Activated CD4-positive, alpha-beta memory T cell treated with anti-CD3 and anti-CD28 coated beads for 36 hours (primary cell): ENCODE results near the gene WNT3A. TPM values are rescaled to one million over a fixed set of nuclear protein-coding genes. Genes with fewer than 3 reads are reported as not detected.

Experiments
- CTCF ChIA-PET: fragments of 350-600 bp; sonication (Branson Sonifier 250); formaldehyde crosslinking; loops from one replicate; lab custom pipeline; 2021; ENCODE audit warnings: antibody characterized with exemption, inconsistent platforms; lab: Charles Lee
- POLR2A ChIA-PET: fragments of 350-600 bp; sonication (Branson Sonifier 250); formaldehyde crosslinking; loops from one replicate; lab custom pipeline; 2021; ENCODE audit warnings: antibody characterized with exemption; lab: Charles Lee
- DNase-seq: peaks from one replicate; pipeline ENCODE4 v3.0.0-alpha.2; 2020
- H3K27ac Mint-ChIP-seq: one replicate; pipeline ENCODE4 v1.8.0; 2021; ENCODE audit warnings: mixed read lengths
- H3K27me3 Mint-ChIP-seq: one replicate; pipeline ENCODE4 v1.8.0; 2021; ENCODE audit warnings: mixed read lengths
- H3K36me3 Mint-ChIP-seq: one replicate; pipeline ENCODE4 v1.8.0; 2021; ENCODE audit warnings: mixed read lengths
- H3K4me1 Mint-ChIP-seq: one replicate; pipeline ENCODE4 v1.8.0; 2021; ENCODE audit warnings: low read depth, mixed read lengths
- H3K4me3 Mint-ChIP-seq: one replicate; pipeline ENCODE4 v1.8.0; 2021; ENCODE audit warnings: mild to moderate bottlenecking, mixed read lengths
- H3K9me3 Mint-ChIP-seq: one replicate; pipeline ENCODE4 v1.8.0; 2021; ENCODE audit warnings: mixed read lengths
- intact Hi-C: fragments of 100-400 bp; cut with micrococcal nuclease; formaldehyde crosslinking; loops from one replicate; pipeline ENCODE4 v1.15.1; 2023
- total RNA-seq, 2 experiments: library from RNA; stranded (reverse); gene quantifications; one replicate each; pipeline ENCODE4 v1.2.3, GENCODE V29; 2021

Gene WNT3A
- total RNA-seq, 2 experiments from 2014 or later: not detected

- POLR2A ChIA-PET: no interaction called here
- Mint-ChIP-seq H3K27ac (no peak overlapping the region), H3K36me3 (no peaks in the 10 kb centered on the region), H3K4me3 (no peak overlapping the region), H3K9me3 (no peaks in the 10 kb centered on the region), H3K27me3 (peaks cover 50% of the 10 kb centered on the region), H3K4me1 (peaks cover 13% of the 10 kb centered on the region)
- DNase-seq: peak; percentile 9
- intact Hi-C loops: no loop called here
- CTCF ChIA-PET: no interaction called here
Observed at GRCh38 chr1:228008391-228009115, 1.8 kb downstream of the WNT3A start.

- Mint-ChIP-seq H3K27me3 (peaks cover 44% of the 10 kb centered on the region), H3K4me3 (no peak overlapping the region), H3K36me3 (no peaks in the 10 kb centered on the region), H3K4me1 (peaks cover 13% of the 10 kb centered on the region), H3K9me3 (no peaks in the 10 kb centered on the region), H3K27ac (no peak overlapping the region)
- ChIA-PET POLR2A (no interaction called here), CTCF (no interaction called here)
- no peak for DNase-seq
- intact Hi-C loops: no loop called here
Observed at GRCh38 chr1:228009116-228009827, 2.5 kb downstream of the WNT3A start.

- no peaks in the 10 kb centered on the region for H3K36me3 Mint-ChIP-seq
- intact Hi-C loops: no loop called here
- ChIA-PET POLR2A (no interaction called here), CTCF (no interaction called here)
- peaks cover 13% of the 10 kb centered on the region for H3K4me1 Mint-ChIP-seq
- peaks cover 37% of the 10 kb centered on the region for H3K27me3 Mint-ChIP-seq
- H3K9me3 Mint-ChIP-seq: no peaks in the 10 kb centered on the region
- DNase-seq: no peak
- H3K27ac Mint-ChIP-seq: no peak overlapping the region
- no peak overlapping the region for H3K4me3 Mint-ChIP-seq
Observed at GRCh38 chr1:228009828-228010775, 3.3 kb downstream of the WNT3A start.

GRCh38 chr1:228010921-228011320 is 4.1 kb downstream of the WNT3A start:
- Mint-ChIP-seq H3K27ac (no peak overlapping the region), H3K27me3 (peaks cover 29% of the 10 kb centered on the region), H3K4me3 (no peak overlapping the region), H3K9me3 (no peaks in the 10 kb centered on the region), H3K36me3 (no peaks in the 10 kb centered on the region), H3K4me1 (peaks cover 13% of the 10 kb centered on the region)
- ChIA-PET CTCF (no interaction called here), POLR2A (no interaction called here)
- intact Hi-C loops: no loop called here
- no peak for DNase-seq

GRCh38 chr1:228011721-228012311 is 5.0 kb downstream of the WNT3A start:
- ChIA-PET CTCF (interaction anchor here (0.7 kb wide), 1 partner anchor 231 kb away, joined by 3 read pairs; no protein-coding TSS in a partner anchor), POLR2A (no interaction called here)
- Mint-ChIP-seq H3K9me3 (no peaks in the 10 kb centered on the region), H3K36me3 (no peaks in the 10 kb centered on the region), H3K4me1 (peaks cover 13% of the 10 kb centered on the region), H3K4me3 (no peak overlapping the region), H3K27ac (no peak overlapping the region), H3K27me3 (peaks cover 24% of the 10 kb centered on the region)
- DNase-seq: peak; percentile 6
- intact Hi-C loops: no loop called here

GRCh38 chr1:228012555-228012954 is 5.8 kb downstream of the WNT3A start:
- intact Hi-C loops: no loop called here
- POLR2A ChIA-PET: no interaction called here
- CTCF ChIA-PET: interaction anchor here (0.7 kb wide), 1 partner anchor 230 kb away, joined by 3 read pairs; no protein-coding TSS in a partner anchor
- Mint-ChIP-seq H3K36me3 (no peaks in the 10 kb centered on the region), H3K27me3 (peaks cover 21% of the 10 kb centered on the region), H3K4me1 (peaks cover 10% of the 10 kb centered on the region), H3K27ac (no peak overlapping the region), H3K4me3 (no peak overlapping the region), H3K9me3 (no peaks in the 10 kb centered on the region)
- peak; percentile 2 for DNase-seq

- peaks cover 15% of the 10 kb centered on the region for H3K27me3 Mint-ChIP-seq
- intact Hi-C loops: no loop called here
- no peak overlapping the region for H3K27ac Mint-ChIP-seq
Observed at GRCh38 chr1:228013131-228013934, 6.5 kb downstream of the WNT3A start.

GRCh38 chr1:228013935-228014930 is 7.4 kb downstream of the WNT3A start:
- POLR2A ChIA-PET: no interaction called here
- peaks cover 5% of the 10 kb centered on the region for H3K4me1 Mint-ChIP-seq
- peak; percentile 3 for DNase-seq
- H3K36me3 Mint-ChIP-seq: no peaks in the 10 kb centered on the region
- intact Hi-C loops: no loop called here
- CTCF ChIA-PET: no interaction called here
- no peak overlapping the region for H3K4me3 Mint-ChIP-seq
- no peaks in the 10 kb centered on the region for H3K9me3 Mint-ChIP-seq
- no peak overlapping the region for H3K27ac Mint-ChIP-seq
- H3K27me3 Mint-ChIP-seq: peaks cover 9% of the 10 kb centered on the region

More at GRCh38 chr1:228013131-228013934, 6.5 kb downstream of the WNT3A start:
- Mint-ChIP-seq H3K9me3 (no peaks in the 10 kb centered on the region), H3K36me3 (no peaks in the 10 kb centered on the region), H3K4me1 (peaks cover 10% of the 10 kb centered on the region), H3K4me3 (no peak overlapping the region)
- peak; percentile 6 for DNase-seq
- POLR2A ChIA-PET: no interaction called here
- CTCF ChIA-PET: no interaction called here

GRCh38 chr1:228015276-228016180 is 8.7 kb downstream of the WNT3A start:
- H3K9me3 Mint-ChIP-seq: no peaks in the 10 kb centered on the region
- no peaks in the 10 kb centered on the region for H3K4me1 Mint-ChIP-seq
- H3K4me3 Mint-ChIP-seq: no peak overlapping the region
- H3K27me3 Mint-ChIP-seq: peaks cover 2% of the 10 kb centered on the region
- CTCF ChIA-PET: no interaction called here
- H3K36me3 Mint-ChIP-seq: no peaks in the 10 kb centered on the region
- no peak overlapping the region for H3K27ac Mint-ChIP-seq
- peak; percentile 5 for DNase-seq
- POLR2A ChIA-PET: no interaction called here
- intact Hi-C loops: no loop called here

GRCh38 chr1:228016181-228016510 is 9.3 kb downstream of the WNT3A start:
- Mint-ChIP-seq H3K4me3 (no peak overlapping the region), H3K9me3 (no peaks in the 10 kb centered on the region), H3K4me1 (no peaks in the 10 kb centered on the region), H3K27ac (no peak overlapping the region), H3K36me3 (no peaks in the 10 kb centered on the region), H3K27me3 (no peaks in the 10 kb centered on the region)
- DNase-seq: no peak
- intact Hi-C loops: no loop called here
- ChIA-PET CTCF (no interaction called here), POLR2A (no interaction called here)
